ENCODE data around the gene SND1.

Gene SND1

GRCh38 chr7:127874951-127875608 lies 223.1 kb downstream of the SND1 start:
- Histone ChIP-seq H3K4me1 (ENCODE audit: control insufficient read depth, insufficient read depth, low read length) (peaks cover 6% of the 10 kb centered on the region), H3K36me3 (ENCODE audit: control insufficient read depth, insufficient read depth, low read length) (no peaks in the 10 kb centered on the region), H3K27me3 (ENCODE audit: control insufficient read depth, insufficient read depth, low read length) (no peaks in the 10 kb centered on the region), H3K4me3 (ENCODE audit: low read length) (no peak overlapping the region), H3K9me3 (ENCODE audit: control insufficient read depth, low read length) (no peaks in the 10 kb centered on the region), H3K9ac (ENCODE audit: low read length) (no peak overlapping the region)

- Histone ChIP-seq H3K9me3 (ENCODE audit: control insufficient read depth, low read length) (no peaks in the 10 kb centered on the region), H3K9ac (ENCODE audit: low read length) (no peak overlapping the region), H3K27me3 (ENCODE audit: control insufficient read depth, insufficient read depth, low read length) (no peaks in the 10 kb centered on the region), H3K36me3 (ENCODE audit: control insufficient read depth, insufficient read depth, low read length) (no peaks in the 10 kb centered on the region), H3K4me3 (ENCODE audit: low read length) (no peak overlapping the region), H3K4me1 (ENCODE audit: control insufficient read depth, insufficient read depth, low read length) (peaks cover 6% of the 10 kb centered on the region)
Observed at GRCh38 chr7:127876393-127876792, 224.4 kb downstream of the SND1 start.

GRCh38 chr7:127877951-127878350 lies 226.0 kb downstream of the SND1 start:
- Histone ChIP-seq H3K9ac (ENCODE audit: low read length) (no peak overlapping the region), H3K4me3 (ENCODE audit: low read length) (no peak overlapping the region), H3K36me3 (ENCODE audit: control insufficient read depth, insufficient read depth, low read length) (no peaks in the 10 kb centered on the region), H3K27me3 (ENCODE audit: control insufficient read depth, insufficient read depth, low read length) (no peaks in the 10 kb centered on the region), H3K4me1 (ENCODE audit: control insufficient read depth, insufficient read depth, low read length) (peaks cover 6% of the 10 kb centered on the region), H3K9me3 (ENCODE audit: control insufficient read depth, low read length) (no peaks in the 10 kb centered on the region)

GRCh38 chr7:127878791-127879190 lies 226.8 kb downstream of the SND1 start:
- H3K9me3 ChIP-seq (ENCODE audit: control insufficient read depth, low read length), result no peaks in the 10 kb centered on the region
- H3K36me3 ChIP-seq (ENCODE audit: control insufficient read depth, insufficient read depth, low read length), result no peaks in the 10 kb centered on the region
- H3K9ac ChIP-seq (ENCODE audit: low read length), result no peak overlapping the region
- H3K27me3 ChIP-seq (ENCODE audit: control insufficient read depth, insufficient read depth, low read length), result no peaks in the 10 kb centered on the region
- H3K4me3 ChIP-seq (ENCODE audit: low read length), result no peak overlapping the region
- H3K4me1 ChIP-seq (ENCODE audit: control insufficient read depth, insufficient read depth, low read length), result peaks cover 6% of the 10 kb centered on the region

DNA sequence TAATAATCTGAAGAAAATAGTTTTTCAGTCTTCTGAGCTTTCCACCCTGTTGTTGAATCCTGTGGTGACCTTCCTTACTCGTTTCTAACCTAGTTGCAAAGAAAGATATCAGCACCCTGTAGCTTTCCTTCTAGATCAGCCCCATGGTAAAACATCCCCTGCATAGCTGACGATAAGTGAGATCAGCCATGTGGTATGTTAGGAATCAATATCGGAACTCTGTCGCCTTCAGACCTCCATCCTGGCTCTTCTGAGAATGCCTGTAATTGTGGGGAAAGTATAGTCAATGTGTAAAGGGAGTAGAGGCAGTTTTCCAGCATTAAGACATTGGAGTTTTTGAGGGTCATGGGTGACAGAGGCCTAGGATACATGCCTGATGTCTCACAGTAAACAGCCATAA lies 227.4 kb downstream of the SND1 start:
- no peak overlapping the region for H3K4me3 ChIP-seq (ENCODE audit: low read length)
- no peaks in the 10 kb centered on the region for H3K27me3 ChIP-seq (ENCODE audit: control insufficient read depth, insufficient read depth, low read length)
- no peak overlapping the region for H3K9ac ChIP-seq (ENCODE audit: low read length)
- no peaks in the 10 kb centered on the region for H3K36me3 ChIP-seq (ENCODE audit: control insufficient read depth, insufficient read depth, low read length)
- no peaks in the 10 kb centered on the region for H3K9me3 ChIP-seq (ENCODE audit: control insufficient read depth, low read length)
- peaks cover 6% of the 10 kb centered on the region for H3K4me1 ChIP-seq (ENCODE audit: control insufficient read depth, insufficient read depth, low read length)

DNA sequence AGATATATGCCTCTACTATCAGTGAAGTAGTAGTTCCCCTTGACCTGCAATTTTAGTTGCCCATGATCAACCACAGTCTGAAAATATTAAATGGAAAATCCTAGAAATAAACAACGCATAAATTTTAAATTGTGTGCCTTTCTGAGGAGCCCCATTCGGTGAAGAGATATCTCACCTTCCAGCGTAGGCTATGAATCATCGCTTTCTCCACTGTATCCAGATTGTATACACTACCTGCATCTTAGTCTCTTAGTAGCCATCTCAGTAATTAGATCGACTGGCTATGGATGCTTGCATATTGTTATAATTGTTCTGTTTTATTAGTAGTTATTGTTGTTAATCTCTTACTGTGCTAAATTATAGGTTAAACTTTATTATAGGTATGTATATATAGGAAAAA lies 227.9 kb downstream of the SND1 start:
- Histone ChIP-seq H3K36me3 (ENCODE audit: control insufficient read depth, insufficient read depth, low read length) (no peaks in the 10 kb centered on the region), H3K4me1 (ENCODE audit: control insufficient read depth, insufficient read depth, low read length) (peaks cover 6% of the 10 kb centered on the region), H3K4me3 (ENCODE audit: low read length) (no peak overlapping the region)

GRCh38 chr7:127880454-127880853 lies 228.5 kb downstream of the SND1 start:
- no peaks in the 10 kb centered on the region for H3K9me3 ChIP-seq (ENCODE audit: control insufficient read depth, low read length)
- no peak overlapping the region for H3K4me3 ChIP-seq (ENCODE audit: low read length)
- H3K36me3 ChIP-seq (ENCODE audit: control insufficient read depth, insufficient read depth, low read length), result no peaks in the 10 kb centered on the region
- H3K4me1 ChIP-seq (ENCODE audit: control insufficient read depth, insufficient read depth, low read length), result peaks cover 9% of the 10 kb centered on the region
- H3K9ac ChIP-seq (ENCODE audit: low read length), result no peak overlapping the region
- H3K27me3 ChIP-seq (ENCODE audit: control insufficient read depth, insufficient read depth, low read length), result no peaks in the 10 kb centered on the region

More for the DNA sequence above, 227.9 kb downstream of the SND1 start:
- no peaks in the 10 kb centered on the region for H3K9me3 ChIP-seq (ENCODE audit: control insufficient read depth, low read length)
- H3K9ac ChIP-seq (ENCODE audit: low read length), result no peak overlapping the region
- H3K27me3 ChIP-seq (ENCODE audit: control insufficient read depth, insufficient read depth, low read length), result no peaks in the 10 kb centered on the region

GRCh38 chr7:127881564-127881963 lies 229.6 kb downstream of the SND1 start:
- Histone ChIP-seq H3K4me3 (ENCODE audit: low read length) (no peak overlapping the region), H3K9ac (ENCODE audit: low read length) (no peak overlapping the region), H3K36me3 (ENCODE audit: control insufficient read depth, insufficient read depth, low read length) (no peaks in the 10 kb centered on the region), H3K4me1 (ENCODE audit: control insufficient read depth, insufficient read depth, low read length) (peaks cover 21% of the 10 kb centered on the region), H3K27me3 (ENCODE audit: control insufficient read depth, insufficient read depth, low read length) (no peaks in the 10 kb centered on the region), H3K9me3 (ENCODE audit: control insufficient read depth, low read length) (no peaks in the 10 kb centered on the region)

- Histone ChIP-seq H3K9ac (ENCODE audit: low read length) (no peak overlapping the region), H3K4me1 (ENCODE audit: control insufficient read depth, insufficient read depth, low read length) (peaks cover 20% of the 10 kb centered on the region), H3K4me3 (ENCODE audit: low read length) (no peak overlapping the region), H3K36me3 (ENCODE audit: control insufficient read depth, insufficient read depth, low read length) (no peaks in the 10 kb centered on the region), H3K9me3 (ENCODE audit: control insufficient read depth, low read length) (no peaks in the 10 kb centered on the region), H3K27me3 (ENCODE audit: control insufficient read depth, insufficient read depth, low read length) (no peaks in the 10 kb centered on the region)
Observed at GRCh38 chr7:127882313-127882920, 230.4 kb downstream of the SND1 start.

GRCh38 chr7:127884066-127884559 lies 232.1 kb downstream of the SND1 start:
- H3K36me3 ChIP-seq (ENCODE audit: control insufficient read depth, insufficient read depth, low read length), result peaks cover 8% of the 10 kb centered on the region
- H3K4me3 ChIP-seq (ENCODE audit: low read length), result no peak overlapping the region
- H3K4me1 ChIP-seq (ENCODE audit: control insufficient read depth, insufficient read depth, low read length), result peaks cover 16% of the 10 kb centered on the region
- H3K27me3 ChIP-seq (ENCODE audit: control insufficient read depth, insufficient read depth, low read length), result no peaks in the 10 kb centered on the region
- H3K9me3 ChIP-seq (ENCODE audit: control insufficient read depth, low read length), result no peaks in the 10 kb centered on the region
- no peak overlapping the region for H3K9ac ChIP-seq (ENCODE audit: low read length)

GRCh38 chr7:127885222-127885772 lies 233.3 kb downstream of the SND1 start:
- Histone ChIP-seq H3K4me3 (ENCODE audit: low read length) (no peak overlapping the region), H3K9me3 (ENCODE audit: control insufficient read depth, low read length) (no peaks in the 10 kb centered on the region), H3K36me3 (ENCODE audit: control insufficient read depth, insufficient read depth, low read length) (peaks cover 8% of the 10 kb centered on the region), H3K27me3 (ENCODE audit: control insufficient read depth, insufficient read depth, low read length) (no peaks in the 10 kb centered on the region), H3K9ac (ENCODE audit: low read length) (no peak overlapping the region), H3K4me1 (ENCODE audit: control insufficient read depth, insufficient read depth, low read length) (peaks cover 16% of the 10 kb centered on the region)

DNA sequence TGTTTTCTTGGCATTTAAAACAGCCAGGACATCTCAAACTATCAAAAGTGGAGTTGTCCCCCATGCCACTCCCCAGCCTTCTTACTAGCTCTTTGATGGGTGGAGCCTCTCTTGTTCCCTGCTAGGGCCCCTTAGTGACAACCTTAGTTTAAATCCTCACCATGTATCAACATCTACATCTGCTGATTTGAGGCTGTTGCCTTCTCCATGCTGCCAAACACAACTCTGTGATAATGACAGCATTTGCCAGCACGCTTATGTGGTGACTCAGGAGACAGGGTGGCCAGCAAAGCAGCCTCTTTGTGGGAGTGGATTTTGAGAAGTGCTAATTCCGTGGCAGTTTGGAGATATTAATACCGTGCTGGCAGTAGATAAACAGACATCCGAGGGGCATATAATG lies 233.8 kb downstream of the SND1 start:
- peaks cover 18% of the 10 kb centered on the region for H3K4me1 ChIP-seq (ENCODE audit: control insufficient read depth, insufficient read depth, low read length)
- H3K4me3 ChIP-seq (ENCODE audit: low read length), result no peak overlapping the region
- H3K27me3 ChIP-seq (ENCODE audit: control insufficient read depth, insufficient read depth, low read length), result no peaks in the 10 kb centered on the region
- no peaks in the 10 kb centered on the region for H3K9me3 ChIP-seq (ENCODE audit: control insufficient read depth, low read length)
- peaks cover 8% of the 10 kb centered on the region for H3K36me3 ChIP-seq (ENCODE audit: control insufficient read depth, insufficient read depth, low read length)
- H3K9ac ChIP-seq (ENCODE audit: low read length), result no peak overlapping the region
